Measurements from ENCODE around the gene CABP4.
"Not testable (repeated sequence)": the region's sequence is repeated elsewhere in the genome, so short reads cannot be mapped to it uniquely, and the experiment has no call there.

The CABP4 gene

GRCh38 chr11:67421430-67422031 lies 33.6 kb upstream of the CABP4 start:
- Histone ChIP-seq H3K27me3 (ENCODE audit: control insufficient read depth, insufficient read depth, low read length) (no peaks in the 10 kb centered on the region), H3K4me3 (ENCODE audit: low read depth, low read length) (no peak overlapping the region), H3K4me1 (peaks cover 16% of the 10 kb centered on the region), H3K9ac (no peak overlapping the region), H3K27ac (no peak overlapping the region), H3K36me3 (ENCODE audit: control insufficient read depth, insufficient read depth, low read length) (no peaks in the 10 kb centered on the region), H2AFZ (peak overlapping the region; percentile 38), H3K79me2 (no peaks in the 10 kb centered on the region), H3K4me2 (ENCODE audit: low read length) (peak overlapping the region; percentile 68), H3K9me3 (ENCODE audit: control insufficient read depth, low read length) (no peaks in the 10 kb centered on the region)
- no peak for TF ChIP-seq CTCF (IDR thresholded peaks at IDR 0.05)

DNA sequence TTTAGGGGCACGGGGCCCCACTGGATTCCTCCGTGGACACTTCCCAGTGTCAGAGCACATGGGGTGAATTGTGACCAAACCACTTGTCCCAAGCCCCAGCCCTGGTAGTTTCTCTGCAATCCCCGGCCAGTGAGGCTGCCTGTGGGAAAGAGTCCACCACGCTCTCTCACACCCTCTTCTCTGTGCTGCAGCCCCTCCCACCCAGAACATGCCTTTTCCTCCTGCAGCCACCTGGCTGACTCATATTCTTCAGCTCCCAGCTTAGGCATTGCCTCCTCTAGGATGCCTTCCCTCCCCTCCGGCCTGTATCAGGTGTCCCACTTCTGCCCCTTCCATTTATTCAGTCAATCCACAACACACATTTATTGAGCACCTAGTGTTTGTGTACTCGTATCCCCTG lies 32.3 kb upstream of the CABP4 start:
- Histone ChIP-seq H3K79me2 (no peaks in the 10 kb centered on the region), H2AFZ (no peak overlapping the region), H3K9ac (no peak overlapping the region), H3K4me2 (ENCODE audit: low read length) (no peak overlapping the region), H3K27ac (no peak overlapping the region), H3K9me3 (ENCODE audit: control insufficient read depth, low read length) (no peaks in the 10 kb centered on the region), H3K27me3 (ENCODE audit: control insufficient read depth, insufficient read depth, low read length) (no peaks in the 10 kb centered on the region), H3K4me3 (ENCODE audit: low read depth, low read length) (no peak overlapping the region), H3K36me3 (ENCODE audit: control insufficient read depth, insufficient read depth, low read length) (no peaks in the 10 kb centered on the region), H3K4me1 (peaks cover 16% of the 10 kb centered on the region)
- no peak for TF ChIP-seq CTCF (IDR thresholded peaks at IDR 0.05)

GRCh38 chr11:67423466-67423865 lies 31.7 kb upstream of the CABP4 start:
- Histone ChIP-seq H3K36me3 (ENCODE audit: control insufficient read depth, insufficient read depth, low read length) (no peaks in the 10 kb centered on the region), H3K79me2 (no peaks in the 10 kb centered on the region), H3K4me3 (ENCODE audit: low read depth, low read length) (no peak overlapping the region), H3K27me3 (ENCODE audit: control insufficient read depth, insufficient read depth, low read length) (no peaks in the 10 kb centered on the region), H3K4me2 (ENCODE audit: low read length) (no peak overlapping the region), H3K4me1 (peaks cover 16% of the 10 kb centered on the region), H3K9me3 (ENCODE audit: control insufficient read depth, low read length) (no peaks in the 10 kb centered on the region), H2AFZ (no peak overlapping the region), H3K27ac (no peak overlapping the region), H3K9ac (no peak overlapping the region)
- no peak for TF ChIP-seq CTCF (IDR thresholded peaks at IDR 0.05)

DNA sequence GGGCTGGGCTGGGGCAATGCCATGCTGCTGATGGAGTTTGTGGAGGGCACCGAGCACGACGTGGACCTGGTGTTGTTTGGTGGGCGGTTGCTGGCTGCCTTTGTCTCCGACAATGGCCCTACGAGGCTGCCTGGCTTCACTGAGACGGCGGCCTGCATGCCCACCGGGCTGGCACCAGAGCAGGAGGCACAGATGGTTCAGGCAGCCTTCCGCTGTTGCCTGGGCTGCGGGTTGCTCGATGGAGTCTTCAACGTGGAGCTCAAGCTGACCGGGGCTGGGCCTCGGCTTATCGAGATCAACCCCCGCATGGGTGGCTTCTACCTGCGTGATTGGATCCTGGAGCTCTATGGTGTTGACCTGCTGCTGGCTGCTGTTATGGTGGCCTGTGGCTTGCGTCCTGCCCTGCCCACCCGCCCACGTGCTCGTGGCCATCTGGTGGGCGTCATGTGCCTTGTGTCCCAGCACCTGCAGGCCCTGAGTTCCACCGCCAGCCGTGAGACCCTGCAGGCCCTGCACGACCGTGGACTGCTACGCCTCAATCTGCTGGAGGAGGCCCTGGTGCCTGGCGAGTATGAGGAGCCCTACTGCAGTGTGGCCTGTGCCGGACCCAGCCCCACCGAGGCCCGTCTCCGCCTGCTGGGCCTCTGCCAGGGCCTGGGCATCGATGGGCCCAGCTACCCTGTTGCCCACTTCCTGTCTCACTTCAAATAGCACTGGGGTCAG lies 31.1 kb upstream of the CABP4 start:
- H3K9ac ChIP-seq = no peak overlapping the region
- no peak overlapping the region for H3K27ac ChIP-seq
- H3K4me2 ChIP-seq (ENCODE audit: low read length) = no peak overlapping the region
- peaks cover 2% of the 10 kb centered on the region for H3K79me2 ChIP-seq
- no peaks in the 10 kb centered on the region for H3K27me3 ChIP-seq (ENCODE audit: control insufficient read depth, insufficient read depth, low read length)
- H2AFZ ChIP-seq = no peak overlapping the region
- no peak for TF ChIP-seq CTCF (IDR thresholded peaks at IDR 0.05)
- no peaks in the 10 kb centered on the region for H3K9me3 ChIP-seq (ENCODE audit: control insufficient read depth, low read length)
- H3K36me3 ChIP-seq (ENCODE audit: control insufficient read depth, insufficient read depth, low read length) = no peaks in the 10 kb centered on the region
- no peak overlapping the region for H3K4me3 ChIP-seq (ENCODE audit: low read depth, low read length)
- peaks cover 12% of the 10 kb centered on the region for H3K4me1 ChIP-seq

DNA sequence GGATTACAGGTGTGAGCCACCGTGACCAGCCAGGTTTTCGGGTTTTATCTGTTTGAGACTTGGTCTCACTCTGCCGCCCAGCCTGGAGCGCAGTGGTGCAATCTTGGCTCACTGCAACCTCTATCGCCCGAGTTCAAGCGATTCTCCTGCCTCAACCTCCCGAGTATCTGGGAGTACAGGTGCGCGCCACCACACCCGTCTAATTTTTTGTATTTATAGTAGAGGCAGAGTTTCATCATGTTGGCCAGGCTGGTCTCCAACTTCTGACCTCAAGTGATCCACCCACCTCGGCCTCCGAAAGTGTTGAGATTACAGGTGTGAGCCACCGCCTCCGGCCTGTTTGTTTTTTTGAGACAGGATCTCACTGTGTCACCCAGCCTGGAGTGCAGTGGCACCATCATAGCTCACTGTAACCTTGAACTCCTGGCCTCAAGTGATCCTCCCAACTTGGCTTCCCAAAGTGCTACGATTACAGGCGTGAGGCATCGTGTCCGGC lies 27.7 kb upstream of the CABP4 start:
- not testable (repeated sequence) for H3K9me3 ChIP-seq (ENCODE audit: control insufficient read depth, low read length); H3K4me1 ChIP-seq; H3K36me3 ChIP-seq (ENCODE audit: control insufficient read depth, insufficient read depth, low read length); H3K27me3 ChIP-seq (ENCODE audit: control insufficient read depth, insufficient read depth, low read length); H3K27ac ChIP-seq; H3K79me2 ChIP-seq; H3K9ac ChIP-seq
- Histone ChIP-seq H3K4me3 (ENCODE audit: low read depth, low read length) (peak overlapping the region; percentile 64), H2AFZ (peak overlapping the region; percentile 92), H3K4me2 (ENCODE audit: low read length) (peak overlapping the region; percentile 79)

All from parathyroid adenoma (tissue), 2 donors.